DLD1 (cell line): ENCODE results near the gene C6orf15.

Source experiments
- in situ Hi-C: cut with HindIII; loops from 2 replicates; pipeline ENCODE4 v1.10.0; 2017; ENCODE audit warnings: low sequenced_read_pairs

The C6orf15 gene

GRCh38 chr6:31112478-31112877 is at the start of gene C6orf15:
Gene C6orf15 (minus strand): TSS chr6:31112575. CDS start chr6:31112555, 20 bp downstream.
- in situ Hi-C loops: no loop called here

DNA sequence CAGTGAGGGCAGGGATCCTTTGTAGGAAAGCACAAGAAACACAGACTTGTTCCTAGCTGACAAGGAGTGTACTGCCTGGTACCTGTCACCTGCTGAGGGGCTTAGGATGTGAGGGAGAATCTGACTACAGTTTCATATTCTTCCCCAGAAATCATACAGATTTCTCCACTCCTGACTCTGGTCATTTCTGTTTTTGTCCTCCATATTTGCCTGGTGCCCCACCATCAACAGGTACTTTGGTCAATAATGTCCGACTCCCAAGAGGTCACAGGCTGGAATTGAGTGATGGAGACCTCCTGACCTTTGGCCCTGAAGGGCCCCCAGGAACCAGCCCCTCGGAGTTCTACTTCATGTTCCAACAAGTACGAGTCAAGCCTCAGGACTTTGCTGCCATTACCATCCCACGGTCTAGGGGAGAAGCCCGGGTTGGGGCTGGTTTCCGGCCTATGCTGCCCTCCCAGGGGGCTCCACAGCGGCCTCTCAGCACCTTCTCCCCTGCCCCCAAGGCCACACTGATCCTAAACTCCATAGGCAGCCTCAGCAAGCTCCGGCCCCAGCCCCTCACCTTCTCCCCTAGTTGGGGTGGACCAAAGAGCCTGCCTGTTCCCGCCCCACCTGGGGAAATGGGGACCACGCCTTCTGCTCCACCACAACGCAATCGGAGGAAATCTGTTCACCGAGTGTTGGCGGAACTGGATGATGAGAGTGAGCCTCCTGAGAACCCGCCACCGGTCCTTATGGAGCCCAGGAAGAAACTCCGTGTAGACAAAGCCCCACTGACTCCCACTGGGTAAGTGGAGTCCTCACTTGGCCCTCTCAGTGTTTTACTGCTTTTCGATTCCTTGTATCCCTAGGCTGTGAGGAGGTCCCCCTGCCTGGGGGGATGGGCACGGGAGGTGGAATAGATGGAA is 49.1 kb upstream of the C6orf15 start:
- in situ Hi-C loops: no loop called here

GRCh38 chr6:31158863-31159855 is 46.8 kb upstream of the C6orf15 start:
- in situ Hi-C loops: no loop called here

- in situ Hi-C loops: no loop called here
Observed at GRCh38 chr6:31158140-31158862, 45.9 kb upstream of the C6orf15 start, which contains the start of gene TCF19. Gene TCF19 (plus strand): TSS chr6:31158589. CDS start chr6:31159470, 881 bp downstream.

DNA sequence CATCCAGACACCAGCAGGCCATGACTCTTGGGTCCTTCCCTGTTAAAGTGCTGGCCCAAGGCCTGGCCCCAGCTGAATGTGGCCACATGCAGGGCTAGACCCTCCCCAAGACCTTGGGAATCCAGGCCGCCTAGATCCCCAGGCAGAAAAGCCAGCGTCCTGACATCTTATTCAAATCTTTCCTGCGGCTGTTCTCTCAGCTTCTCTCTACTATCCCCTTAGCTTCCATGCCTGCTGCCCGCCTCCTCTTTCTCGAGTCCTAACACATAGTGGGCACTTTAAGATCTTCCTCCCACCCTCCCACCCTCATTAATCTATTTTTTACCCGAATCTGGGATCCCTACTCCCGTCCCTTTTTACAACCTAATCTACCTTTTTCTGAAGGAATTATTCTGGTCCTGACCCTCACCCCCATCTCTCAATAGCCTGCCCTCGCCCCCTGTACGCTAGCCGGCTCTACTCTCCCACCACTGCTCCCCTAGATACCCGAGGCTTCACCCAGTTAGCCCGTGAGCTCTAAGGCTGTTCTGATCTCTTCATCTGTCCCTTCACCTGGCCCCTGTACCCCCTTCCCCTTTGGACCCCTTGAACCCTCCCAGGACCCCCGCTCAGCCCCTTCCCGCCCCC is 45.3 kb upstream of the C6orf15 start, which contains the start of gene CCHCR1:
CCHCR1 (minus strand) TSS at position 290 of the 627 bp plus-strand sequence; CDS start at position 88, 202 bp downstream.
- in situ Hi-C loops: no loop called here

DNA sequence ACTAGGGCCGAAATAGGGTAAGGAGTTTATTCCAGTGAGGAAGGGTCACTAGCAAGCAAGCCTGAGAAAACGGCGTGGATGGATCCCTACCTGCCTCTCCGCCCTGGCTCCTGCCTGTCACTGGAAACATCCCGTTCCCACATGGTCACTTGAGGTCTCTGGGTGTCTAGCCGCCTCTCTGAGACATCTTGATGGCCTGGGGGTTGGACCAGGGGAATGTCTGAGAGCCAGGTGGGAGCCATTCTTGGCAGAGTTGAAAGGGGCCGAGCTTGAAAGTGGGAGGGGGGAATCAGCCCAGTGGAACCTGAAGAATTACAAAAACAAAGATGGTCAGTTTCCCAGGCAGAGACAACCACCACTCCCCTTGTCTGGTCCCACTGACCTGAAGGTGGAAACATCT is 44.3 kb upstream of the C6orf15 start:
- in situ Hi-C loops: no loop called here

DNA sequence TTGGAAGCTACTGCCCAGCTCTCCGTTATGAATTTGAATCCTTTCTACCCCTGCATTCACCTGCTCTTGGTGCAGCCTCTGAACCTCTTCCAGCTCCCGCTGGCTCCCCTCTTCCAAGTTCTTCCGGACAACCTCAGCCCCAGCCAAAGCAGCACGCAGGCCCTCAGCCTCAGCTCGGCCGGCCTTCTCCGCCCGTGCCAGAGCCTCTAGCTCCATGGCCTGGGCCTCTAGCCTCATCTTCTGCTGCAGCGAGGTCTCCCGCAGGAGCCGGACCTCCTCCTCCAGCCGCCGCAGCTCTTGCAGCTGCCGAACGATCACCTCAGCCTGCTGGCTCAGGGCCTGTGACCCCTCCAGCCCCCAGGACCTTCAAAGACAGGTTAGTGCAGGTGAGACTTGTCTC is 42.1 kb upstream of the C6orf15 start:
- in situ Hi-C loops: no loop called here

GRCh38 chr6:31152781-31153180 is 40.4 kb upstream of the C6orf15 start:
- in situ Hi-C loops: no loop called here

DNA sequence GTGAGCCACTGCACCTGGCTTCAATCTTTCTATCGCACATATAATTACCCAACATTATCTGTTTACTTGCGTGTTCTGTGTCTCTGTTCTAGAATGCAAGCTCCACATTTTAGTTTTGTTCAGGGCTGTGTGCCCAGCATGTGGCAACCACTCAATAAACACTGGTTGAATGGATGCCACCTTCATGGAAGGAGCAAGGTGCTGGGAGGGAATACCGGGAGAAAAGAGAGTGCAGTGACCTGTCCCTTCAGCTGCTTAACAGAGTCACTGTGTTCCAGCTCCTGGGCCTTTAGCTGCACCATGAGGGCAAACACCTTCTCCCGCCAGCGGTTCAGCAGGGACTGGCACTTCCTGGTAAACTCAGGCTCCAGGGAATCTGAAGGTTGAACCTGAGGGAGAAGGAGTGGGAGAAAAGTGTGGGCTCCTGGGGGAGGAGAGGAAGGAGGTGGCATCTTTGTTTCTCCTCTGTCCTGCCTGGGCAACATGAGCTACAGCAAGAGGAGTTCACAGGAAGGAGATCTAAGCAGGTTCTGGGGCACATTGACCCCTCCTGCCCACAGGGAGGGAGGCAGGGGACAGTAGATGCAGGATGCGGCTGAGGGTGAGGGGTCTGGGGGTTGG is 37.6 kb upstream of the C6orf15 start:
- in situ Hi-C loops: loop anchor here (25.0 kb wide), 1 partner anchor 87 kb away; no protein-coding TSS in a partner anchor

DNA sequence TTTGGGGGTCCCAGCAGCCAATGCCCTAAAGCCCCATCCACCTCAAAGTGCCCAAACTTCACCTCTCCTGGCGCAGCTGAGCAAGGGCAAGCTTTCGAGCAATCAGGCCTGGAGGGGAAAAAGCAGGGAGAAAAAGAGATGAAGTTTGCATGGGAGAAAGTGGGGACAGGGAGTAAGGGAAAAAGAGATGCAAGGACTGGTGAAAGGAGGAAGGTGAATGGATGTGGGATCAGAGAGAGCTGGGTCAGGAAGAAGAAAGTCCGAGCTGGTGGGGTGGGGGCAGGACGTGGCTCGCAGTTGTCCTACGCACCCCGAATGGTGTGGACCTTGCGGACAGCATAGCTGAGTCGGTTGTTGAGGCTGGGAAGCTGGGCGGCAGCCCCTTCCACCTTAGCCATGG is 33.0 kb upstream of the C6orf15 start:
- in situ Hi-C loops: loop anchor here (25.0 kb wide), 1 partner anchor 92 kb away; no protein-coding TSS in a partner anchor

DNA sequence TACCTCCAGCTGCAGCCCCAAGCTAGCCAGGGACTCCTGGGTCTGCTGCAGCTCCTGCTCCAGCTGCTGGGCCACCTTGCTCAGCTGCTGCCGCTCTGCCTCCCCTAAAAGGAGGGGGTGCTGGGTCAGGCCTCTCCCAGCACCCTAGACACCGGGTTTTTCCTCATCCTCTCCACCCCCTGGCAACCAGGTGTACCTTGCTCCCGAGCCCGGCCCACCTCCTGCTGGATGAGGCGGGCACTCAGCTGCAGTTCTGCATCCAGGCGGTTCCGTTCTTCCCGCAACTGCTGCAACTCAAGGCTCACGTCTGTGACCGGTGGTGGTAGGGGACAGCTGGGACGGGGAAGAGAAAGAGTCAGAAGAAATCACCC is 32.6 kb upstream of the C6orf15 start:
- in situ Hi-C loops: loop anchor here (25.0 kb wide), 1 partner anchor 92 kb away; no protein-coding TSS in a partner anchor

GRCh38 chr6:31144296-31144969 is 32.1 kb upstream of the C6orf15 start:
- in situ Hi-C loops: loop anchor here (25.0 kb wide), 1 partner anchor 93 kb away; no protein-coding TSS in a partner anchor

DNA sequence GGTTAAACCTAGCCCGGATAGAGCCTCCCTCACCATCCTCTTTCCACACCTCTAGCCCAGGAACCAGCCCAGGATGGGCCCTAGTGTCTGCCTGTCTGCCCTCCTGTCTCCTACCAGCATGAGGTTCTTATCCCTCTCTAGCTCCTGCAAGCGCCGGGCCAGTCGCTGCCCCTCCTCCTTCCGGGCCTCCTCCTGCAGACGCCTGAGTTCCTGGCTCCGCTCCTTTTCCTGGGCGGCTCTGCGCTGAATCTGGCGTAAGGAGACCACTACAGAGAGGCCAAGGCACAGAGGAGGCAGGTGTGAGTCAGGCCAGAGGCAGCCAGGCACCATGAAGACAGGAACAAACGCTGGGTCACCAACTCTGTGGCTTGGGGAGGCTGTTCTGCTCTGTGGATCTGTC is 30.8 kb upstream of the C6orf15 start:
- in situ Hi-C loops: loop anchor here (25.0 kb wide), 1 partner anchor 94 kb away; no protein-coding TSS in a partner anchor

- in situ Hi-C loops: loop anchor here (25.0 kb wide), 1 partner anchor 95 kb away; no protein-coding TSS in a partner anchor
Observed at GRCh38 chr6:31142361-31142761, 30.0 kb upstream of the C6orf15 start.

GRCh38 chr6:31140643-31141042 is 28.3 kb upstream of the C6orf15 start:
- in situ Hi-C loops: loop anchor here (25.0 kb wide), 1 partner anchor 97 kb away; no protein-coding TSS in a partner anchor

DNA sequence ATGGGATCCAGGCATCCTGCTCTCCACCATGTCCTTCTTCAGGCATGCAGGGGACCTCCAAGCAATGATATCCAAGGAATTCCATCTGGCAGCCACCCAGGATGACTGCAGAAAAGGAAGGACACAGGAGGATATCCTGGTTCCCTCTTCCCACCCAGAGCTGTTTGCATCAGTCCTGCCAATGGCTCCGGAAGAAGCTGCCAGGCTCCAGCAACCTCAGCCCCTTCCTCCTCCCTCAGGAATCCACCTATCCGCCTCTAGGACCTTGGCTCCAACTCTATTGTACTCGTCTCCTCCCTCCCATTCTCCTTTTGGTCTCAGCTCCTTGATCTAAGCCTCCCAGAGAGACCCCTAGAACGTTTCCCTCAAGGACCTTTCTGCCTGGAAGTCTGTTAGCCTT is 27.2 kb upstream of the C6orf15 start:
- in situ Hi-C loops: loop anchor here (25.0 kb wide), 1 partner anchor 98 kb away; no protein-coding TSS in a partner anchor

- in situ Hi-C loops: loop anchor here (25.0 kb wide), 1 partner anchor 98 kb away; no protein-coding TSS in a partner anchor
Observed at GRCh38 chr6:31138982-31139381, 26.6 kb upstream of the C6orf15 start, which contains the start of gene PSORS1C2. Gene PSORS1C2 (minus strand): TSS chr6:31139066. CDS start chr6:31139026, 40 bp downstream.

- in situ Hi-C loops: loop anchor here (25.0 kb wide), 1 partner anchor 102 kb away; no protein-coding TSS in a partner anchor
Observed at GRCh38 chr6:31135710-31136109, 23.3 kb upstream of the C6orf15 start.
